Measurements from ENCODE around the gene IL17REL.

DNA sequence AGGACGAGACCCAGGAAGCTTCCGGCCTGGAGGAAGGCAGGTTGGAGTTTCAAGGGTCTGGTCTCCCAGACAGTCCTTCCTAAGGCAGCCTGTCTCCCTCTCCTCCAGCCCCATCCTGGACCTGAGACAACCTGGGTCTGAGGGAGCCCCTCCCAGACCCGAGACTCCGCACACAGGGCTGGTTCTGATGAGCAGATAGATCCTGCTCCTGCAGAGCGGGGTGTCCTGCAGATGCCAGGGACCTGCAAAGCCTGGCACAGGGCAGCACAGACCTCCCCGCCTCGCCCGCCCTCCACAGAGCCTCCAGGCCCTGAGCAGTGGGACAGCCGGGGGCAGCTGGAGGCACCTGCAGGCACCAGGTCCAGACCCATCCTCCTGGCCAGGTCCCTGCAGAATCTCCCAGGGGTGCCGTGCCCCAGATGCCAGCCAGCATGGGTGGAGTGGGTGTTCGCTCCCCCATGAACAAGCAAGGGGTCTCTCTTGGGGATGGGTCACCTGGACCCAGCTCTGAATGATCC lies 44.2 kb downstream of the IL17REL start:
- TF ChIP-seq, protein P1, sequence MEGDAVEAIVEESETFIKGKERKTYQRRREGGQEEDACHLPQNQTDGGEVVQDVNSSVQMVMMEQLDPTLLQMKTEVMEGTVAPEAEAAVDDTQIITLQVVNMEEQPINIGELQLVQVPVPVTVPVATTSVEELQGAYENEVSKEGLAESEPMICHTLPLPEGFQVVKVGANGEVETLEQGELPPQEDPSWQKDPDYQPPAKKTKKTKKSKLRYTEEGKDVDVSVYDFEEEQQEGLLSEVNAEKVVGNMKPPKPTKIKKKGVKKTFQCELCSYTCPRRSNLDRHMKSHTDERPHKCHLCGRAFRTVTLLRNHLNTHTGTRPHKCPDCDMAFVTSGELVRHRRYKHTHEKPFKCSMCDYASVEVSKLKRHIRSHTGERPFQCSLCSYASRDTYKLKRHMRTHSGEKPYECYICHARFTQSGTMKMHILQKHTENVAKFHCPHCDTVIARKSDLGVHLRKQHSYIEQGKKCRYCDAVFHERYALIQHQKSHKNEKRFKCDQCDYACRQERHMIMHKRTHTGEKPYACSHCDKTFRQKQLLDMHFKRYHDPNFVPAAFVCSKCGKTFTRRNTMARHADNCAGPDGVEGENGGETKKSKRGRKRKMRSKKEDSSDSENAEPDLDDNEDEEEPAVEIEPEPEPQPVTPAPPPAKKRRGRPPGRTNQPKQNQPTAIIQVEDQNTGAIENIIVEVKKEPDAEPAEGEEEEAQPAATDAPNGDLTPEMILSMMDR (conservative IDR thresholded peaks at IDR 0.05 in 1 of 2, IDR thresholded peaks at IDR 0.05 in 1 of 2; ENCODE audit: extremely low read depth in 1 of 2, insufficient read depth in 1 of 2, low read depth in 1 of 2, low read length in 2 of 2) = no peak
- no peak for TF ChIP-seq EZH2 (IDR thresholded peaks at IDR 0.05; ENCODE audit: borderline replicate concordance, low read length)
